Prostate gland (tissue), 2 donors: Measurements from ENCODE around the gene CTNNA2.

Source experiments
- POLR2A ChIP-seq: fragments of 450-650 bp; IDR thresholded peaks from one replicate; pipeline ENCODE4 v1.6.1; 2016; ENCODE audit warnings: antibody characterized with exemption, mild to moderate bottlenecking
- POLR2AphosphoS5 ChIP-seq: sonication (generic); formaldehyde crosslinking; IDR thresholded peaks from one replicate; pipeline ENCODE4 v1.6.1; 2017; ENCODE audit warnings: antibody characterized with exemption
- TF ChIP-seq, protein P1 (sequence below), 4 experiments: fragments of 200-600 bp in 2 of 4; fragments of 450-650 bp in 2 of 4; sonication (generic) in 2 of 4; IDR thresholded peaks; 1 replicate in 3 of 4; 2 replicates in 1 of 4; pipeline ENCODE4 v1.5.1; 2016 to 2019; ENCODE audit warnings: antibody characterized with exemption in 4 of 4, mild to moderate bottlenecking in 2 of 4, moderate library complexity in 2 of 4

DNA sequence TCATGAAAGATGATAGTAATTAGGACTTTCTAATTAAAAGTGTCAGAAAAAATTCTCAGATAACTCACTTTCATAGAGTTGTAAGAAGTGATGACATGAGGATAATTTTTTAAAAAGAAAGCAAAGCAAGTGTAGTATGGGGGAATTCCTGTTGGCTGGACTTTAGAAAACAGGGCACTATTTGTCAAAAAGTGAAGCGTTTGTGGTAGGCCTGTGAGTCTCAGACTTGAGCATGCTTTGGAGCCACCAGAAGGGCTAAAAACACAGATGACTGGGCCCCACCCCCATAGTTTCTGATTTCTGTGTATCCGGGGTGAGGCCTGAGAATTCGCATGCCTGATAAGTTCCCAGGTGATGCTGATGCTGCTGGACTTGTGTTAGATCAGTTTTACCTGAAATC is 1014.3 kb downstream of the CTNNA2 start:
- TF ChIP-seq, protein P1, sequence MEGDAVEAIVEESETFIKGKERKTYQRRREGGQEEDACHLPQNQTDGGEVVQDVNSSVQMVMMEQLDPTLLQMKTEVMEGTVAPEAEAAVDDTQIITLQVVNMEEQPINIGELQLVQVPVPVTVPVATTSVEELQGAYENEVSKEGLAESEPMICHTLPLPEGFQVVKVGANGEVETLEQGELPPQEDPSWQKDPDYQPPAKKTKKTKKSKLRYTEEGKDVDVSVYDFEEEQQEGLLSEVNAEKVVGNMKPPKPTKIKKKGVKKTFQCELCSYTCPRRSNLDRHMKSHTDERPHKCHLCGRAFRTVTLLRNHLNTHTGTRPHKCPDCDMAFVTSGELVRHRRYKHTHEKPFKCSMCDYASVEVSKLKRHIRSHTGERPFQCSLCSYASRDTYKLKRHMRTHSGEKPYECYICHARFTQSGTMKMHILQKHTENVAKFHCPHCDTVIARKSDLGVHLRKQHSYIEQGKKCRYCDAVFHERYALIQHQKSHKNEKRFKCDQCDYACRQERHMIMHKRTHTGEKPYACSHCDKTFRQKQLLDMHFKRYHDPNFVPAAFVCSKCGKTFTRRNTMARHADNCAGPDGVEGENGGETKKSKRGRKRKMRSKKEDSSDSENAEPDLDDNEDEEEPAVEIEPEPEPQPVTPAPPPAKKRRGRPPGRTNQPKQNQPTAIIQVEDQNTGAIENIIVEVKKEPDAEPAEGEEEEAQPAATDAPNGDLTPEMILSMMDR (IDR thresholded peaks at IDR 0.05) = no peak
- no peak for TF ChIP-seq POLR2A
- TF ChIP-seq POLR2AphosphoS5 = no peak
